C1 segment of cervical spinal cord (tissue), 14 donors: ENCODE measurements around the gene PCDHB9.
"Not testable (repeated sequence)": the region's sequence is repeated elsewhere in the genome, so short reads cannot be mapped to it uniquely, and the experiment has no call there.

ENCODE experiments used
- DNase-seq, 14 donors: peaks; one replicate each; lab custom pipeline; 2025; lab: John Stamatoyannopoulos, UW

PCDHB9 gene

GRCh38 chr5:141188682-141189081 lies 1.7 kb downstream of the PCDHB9 start:
- DNase-seq: not testable (repeated sequence)

- DNase-seq: not testable (repeated sequence)
These were observed 2.2 kb downstream of the PCDHB9 start for GRCh38 chr5:141189131-141189530.

DNA sequence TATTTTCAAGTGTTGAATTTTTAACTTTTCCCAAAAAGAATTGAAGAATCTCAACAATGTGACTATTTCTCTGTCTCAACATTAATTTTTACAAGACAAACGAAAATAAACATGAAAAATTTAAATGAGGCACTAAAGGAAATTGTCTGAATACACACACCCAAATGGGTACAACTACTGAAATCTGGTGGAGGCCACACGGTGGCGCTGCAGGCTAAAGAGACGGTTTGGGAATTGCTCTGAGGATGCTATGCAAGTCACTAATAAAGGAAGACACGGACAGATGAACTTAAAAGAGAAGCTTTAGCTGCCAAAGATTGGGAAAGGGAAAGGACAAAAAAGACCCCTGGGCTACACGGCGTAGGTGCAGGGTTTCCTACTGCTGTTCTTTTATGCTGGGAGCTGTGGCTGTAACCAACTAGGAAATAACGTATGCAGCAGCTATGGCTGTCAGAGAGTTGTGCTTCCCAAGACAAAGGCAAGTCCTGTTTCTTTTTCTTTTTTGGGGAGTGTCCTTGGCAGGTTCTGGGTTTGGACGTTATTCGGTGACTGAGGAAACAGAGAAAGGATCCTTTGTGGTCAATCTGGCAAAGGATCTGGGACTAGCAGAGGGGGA lies 5.3 kb downstream of the PCDHB9 start, which contains the start of gene PCDHB10:
TSS of gene PCDHB10 (plus strand) at position 244 of the 616 bp plus-strand sequence. CDS start at position 444, 200 bp downstream.
- peak in 3 of 14 donors; percentile 2 to 21 (median 20) for DNase-seq

- not testable (repeated sequence) for DNase-seq
These were observed 7.4 kb downstream of the PCDHB9 start for GRCh38 chr5:141194332-141194731.

GRCh38 chr5:141196363-141196762 lies 9.4 kb downstream of the PCDHB9 start:
- DNase-seq: no peak

- DNase-seq: peak in 1 of 14 donors; percentile 3
These were observed 12.6 kb downstream of the PCDHB9 start, which contains the start of gene PCDHB11 for GRCh38 chr5:141199359-141200235. TSS of gene PCDHB11 (plus strand) at chr5:141199627. CDS start at chr5:141199775, 148 bp downstream.

DNA sequence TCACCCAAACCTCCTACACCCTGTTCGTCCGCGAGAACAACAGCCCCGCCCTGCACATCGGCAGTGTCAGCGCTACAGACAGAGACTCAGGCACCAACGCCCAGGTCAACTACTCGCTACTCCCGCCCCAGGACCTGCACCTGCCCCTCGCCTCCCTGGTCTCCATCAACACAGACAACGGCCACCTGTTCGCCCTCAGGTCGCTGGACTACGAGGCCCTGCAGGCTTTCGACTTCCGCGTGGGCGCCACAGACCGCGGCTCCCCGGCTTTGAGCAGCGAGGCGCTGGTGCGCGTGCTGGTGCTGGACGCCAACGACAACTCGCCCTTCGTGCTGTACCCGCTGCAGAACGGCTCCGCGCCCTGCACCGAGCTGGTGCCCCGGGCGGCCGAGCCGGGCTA lies 14.2 kb downstream of the PCDHB9 start:
- not testable (repeated sequence) for DNase-seq

DNA sequence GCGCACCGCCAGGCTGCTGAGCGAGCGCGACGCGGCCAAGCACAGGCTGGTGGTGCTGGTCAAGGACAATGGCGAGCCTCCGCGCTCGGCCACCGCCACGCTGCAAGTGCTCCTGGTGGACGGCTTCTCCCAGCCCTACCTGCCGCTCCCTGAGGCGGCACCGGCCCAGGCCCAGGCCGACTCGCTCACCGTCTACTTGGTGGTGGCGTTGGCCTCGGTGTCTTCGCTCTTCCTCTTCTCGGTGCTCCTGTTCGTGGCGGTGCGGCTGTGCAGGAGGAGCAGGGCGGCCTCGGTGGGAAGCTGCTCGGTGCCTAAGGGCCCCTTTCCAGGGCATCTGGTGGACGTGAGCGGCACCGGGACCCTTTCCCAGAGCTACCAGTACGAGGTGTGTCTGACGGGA lies 14.7 kb downstream of the PCDHB9 start:
- DNase-seq: not testable (repeated sequence)

DNA sequence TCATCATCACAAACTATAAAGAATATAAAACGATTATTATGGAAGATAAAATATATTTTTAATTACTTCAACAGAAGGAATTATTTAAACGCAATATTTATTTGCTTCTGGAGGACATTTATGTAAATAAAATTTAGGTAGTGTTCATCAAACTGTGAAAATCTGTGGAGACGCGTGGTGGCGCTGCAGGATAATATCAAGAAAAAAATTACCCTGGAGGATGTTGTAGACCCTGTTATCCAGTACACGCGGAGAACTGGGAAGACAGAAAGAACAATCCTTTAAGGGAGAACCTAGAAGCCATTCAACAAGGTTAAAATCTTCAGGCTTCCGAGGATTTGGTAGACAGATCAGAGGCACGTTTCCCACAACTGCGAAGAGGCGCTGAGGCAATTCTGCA lies 21.5 kb downstream of the PCDHB9 start, which contains the start of gene PCDHB12:
TSS of gene PCDHB12 (plus strand) at position 242 of the 400 bp plus-strand sequence. CDS start 189 bp downstream, outside the sequence.
- DNase-seq: peak in 1 of 14 donors; percentile 29

DNA sequence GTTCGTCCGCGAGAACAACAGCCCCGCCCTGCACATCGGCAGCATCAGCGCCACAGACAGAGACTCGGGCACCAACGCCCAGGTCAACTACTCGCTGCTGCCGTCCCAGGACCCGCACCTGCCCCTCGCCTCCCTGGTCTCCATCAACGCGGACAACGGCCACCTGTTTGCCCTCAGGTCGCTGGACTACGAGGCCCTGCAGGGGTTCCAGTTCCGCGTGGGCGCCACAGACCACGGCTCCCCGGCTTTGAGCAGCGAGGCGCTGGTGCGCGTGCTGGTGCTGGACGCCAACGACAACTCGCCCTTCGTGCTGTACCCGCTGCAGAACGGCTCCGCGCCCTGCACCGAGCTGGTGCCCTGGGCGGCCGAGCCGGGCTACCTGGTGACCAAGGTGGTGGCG lies 23.3 kb downstream of the PCDHB9 start:
- not testable (repeated sequence) for DNase-seq

GRCh38 chr5:141210849-141211248 lies 23.9 kb downstream of the PCDHB9 start:
- not testable (repeated sequence) for DNase-seq

- peak in 3 of 14 donors; percentile 6 to 12 (median 7) for DNase-seq
These were observed 26.8 kb downstream of the PCDHB9 start, which contains the start of gene PCDHB13 for GRCh38 chr5:141213656-141214339. TSS of gene PCDHB13 (plus strand) at chr5:141213919. CDS start at chr5:141214124, 205 bp downstream.

GRCh38 chr5:141214583-141214982 lies 27.6 kb downstream of the PCDHB9 start:
- not testable (repeated sequence) for DNase-seq

DNA sequence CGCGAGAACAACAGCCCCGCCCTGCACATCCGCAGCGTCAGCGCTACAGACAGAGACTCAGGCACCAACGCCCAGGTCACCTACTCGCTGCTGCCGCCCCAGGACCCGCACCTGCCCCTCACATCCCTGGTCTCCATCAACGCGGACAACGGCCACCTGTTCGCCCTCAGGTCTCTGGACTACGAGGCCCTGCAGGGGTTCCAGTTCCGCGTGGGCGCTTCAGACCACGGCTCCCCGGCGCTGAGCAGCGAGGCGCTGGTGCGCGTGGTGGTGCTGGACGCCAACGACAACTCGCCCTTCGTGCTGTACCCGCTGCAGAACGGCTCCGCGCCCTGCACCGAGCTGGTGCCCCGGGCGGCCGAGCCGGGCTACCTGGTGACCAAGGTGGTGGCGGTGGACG lies 28.5 kb downstream of the PCDHB9 start:
- DNase-seq: not testable (repeated sequence)

DNA sequence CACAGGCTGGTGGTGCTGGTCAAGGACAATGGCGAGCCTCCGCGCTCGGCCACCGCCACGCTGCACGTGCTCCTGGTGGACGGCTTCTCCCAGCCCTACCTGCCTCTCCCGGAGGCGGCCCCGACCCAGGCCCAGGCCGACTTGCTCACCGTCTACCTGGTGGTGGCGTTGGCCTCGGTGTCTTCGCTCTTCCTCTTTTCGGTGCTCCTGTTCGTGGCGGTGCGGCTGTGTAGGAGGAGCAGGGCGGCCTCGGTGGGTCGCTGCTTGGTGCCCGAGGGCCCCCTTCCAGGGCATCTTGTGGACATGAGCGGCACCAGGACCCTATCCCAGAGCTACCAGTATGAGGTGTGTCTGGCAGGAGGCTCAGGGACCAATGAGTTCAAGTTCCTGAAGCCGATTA lies 29.1 kb downstream of the PCDHB9 start:
- not testable (repeated sequence) for DNase-seq

GRCh38 chr5:141223112-141223783 lies 36.3 kb downstream of the PCDHB9 start, which contains the start of gene PCDHB14:
TSS of gene PCDHB14 (plus strand) at chr5:141223343. CDS start at chr5:141223506, 163 bp downstream.
- peak in 2 of 14 donors; percentile 1 to 13 for DNase-seq

DNA sequence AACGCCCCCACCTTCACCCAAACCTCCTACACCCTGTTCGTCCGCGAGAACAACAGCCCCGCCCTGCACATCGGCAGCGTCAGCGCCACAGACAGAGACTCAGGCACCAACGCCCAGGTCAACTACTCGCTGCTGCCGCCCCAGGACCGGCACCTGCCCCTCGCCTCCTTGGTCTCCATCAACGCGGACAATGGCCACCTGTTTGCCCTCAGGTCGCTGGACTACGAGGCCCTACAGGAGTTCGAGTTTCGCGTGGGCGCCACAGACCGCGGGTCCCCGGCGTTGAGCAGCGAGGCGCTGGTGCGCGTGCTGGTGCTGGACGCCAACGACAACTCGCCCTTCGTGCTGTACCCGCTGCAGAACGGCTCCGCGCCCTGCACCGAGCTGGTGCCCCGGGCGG lies 37.9 kb downstream of the PCDHB9 start:
- not testable (repeated sequence) for DNase-seq

DNA sequence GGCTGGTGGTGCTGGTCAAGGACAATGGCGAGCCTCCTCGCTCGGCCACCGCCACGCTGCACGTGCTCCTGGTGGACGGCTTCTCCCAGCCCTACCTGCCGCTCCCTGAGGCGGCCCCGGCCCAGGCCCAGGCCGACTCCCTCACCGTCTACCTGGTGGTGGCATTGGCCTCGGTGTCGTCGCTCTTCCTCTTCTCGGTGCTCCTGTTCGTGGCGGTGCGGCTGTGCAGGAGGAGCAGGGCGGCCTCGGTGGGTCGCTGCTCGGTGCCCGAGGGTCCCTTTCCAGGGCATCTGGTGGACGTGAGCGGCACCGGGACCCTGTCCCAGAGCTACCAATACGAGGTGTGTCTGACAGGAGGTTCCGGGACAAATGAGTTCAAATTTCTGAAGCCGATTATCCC lies 38.5 kb downstream of the PCDHB9 start:
- not testable (repeated sequence) for DNase-seq

DNA sequence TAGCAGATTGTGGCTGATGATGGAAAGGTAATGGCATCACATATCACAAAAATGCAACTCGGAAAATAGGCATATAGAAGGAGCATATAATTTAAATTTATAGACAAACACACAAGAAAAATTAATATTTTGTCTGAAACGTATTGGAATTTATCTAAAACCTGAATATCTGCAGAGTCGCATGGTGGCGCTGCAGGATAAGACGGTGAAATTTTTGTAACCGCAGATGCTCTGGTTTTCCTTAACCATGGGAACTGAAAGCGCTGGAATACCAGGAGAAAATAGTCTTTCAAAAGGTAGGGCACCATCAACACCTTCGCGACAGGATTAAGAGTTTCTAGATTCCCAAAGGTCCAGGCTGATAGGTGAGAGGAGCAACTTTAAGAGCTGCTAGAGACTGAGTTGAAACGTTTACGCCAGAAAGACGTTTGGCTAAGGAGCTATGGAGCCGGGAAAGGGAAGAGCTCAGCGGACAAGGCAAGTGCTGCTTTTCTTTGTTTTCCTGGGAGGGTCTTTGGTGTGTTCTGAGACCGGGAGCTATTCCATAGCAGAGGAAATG lies 47.2 kb downstream of the PCDHB9 start:
- no peak for DNase-seq

GRCh38 chr5:141235922-141236321 lies 49.0 kb downstream of the PCDHB9 start:
- DNase-seq: not testable (repeated sequence)
